LNCaP clone FGC (cell line): ENCODE data around the gene PCDHGB5.
"Not testable (repeated sequence)": the region's sequence is repeated elsewhere in the genome, so short reads cannot be mapped to it uniquely, and the experiment has no call there.

ENCODE experiments used
- DNase-seq: peaks from one replicate; pipeline ENCODE4 v3.0.0-alpha.2; 2011; ENCODE audit warnings: low read depth
- H3K4me3 ChIP-seq: 2 replicates; pipeline ENCODE4 v1.5.1; 2011; ENCODE audit warnings: mild to moderate bottlenecking, low read depth, low read length, control low read depth
- CTCF ChIP-seq: IDR thresholded peaks from 2 replicates; pipeline ENCODE4 v1.5.1; 2012; ENCODE audit warnings: mild to moderate bottlenecking; ENCODE audit not compliant: control insufficient read depth, insufficient read depth; ENCODE audit errors: extremely low read depth

Gene PCDHGB5

GRCh38 chr5:141393267-141393666 is 4.5 kb upstream of the PCDHGB5 start:
- no peak overlapping the region for H3K4me3 ChIP-seq
- DNase-seq: no peak
- no peak for TF ChIP-seq CTCF

DNA sequence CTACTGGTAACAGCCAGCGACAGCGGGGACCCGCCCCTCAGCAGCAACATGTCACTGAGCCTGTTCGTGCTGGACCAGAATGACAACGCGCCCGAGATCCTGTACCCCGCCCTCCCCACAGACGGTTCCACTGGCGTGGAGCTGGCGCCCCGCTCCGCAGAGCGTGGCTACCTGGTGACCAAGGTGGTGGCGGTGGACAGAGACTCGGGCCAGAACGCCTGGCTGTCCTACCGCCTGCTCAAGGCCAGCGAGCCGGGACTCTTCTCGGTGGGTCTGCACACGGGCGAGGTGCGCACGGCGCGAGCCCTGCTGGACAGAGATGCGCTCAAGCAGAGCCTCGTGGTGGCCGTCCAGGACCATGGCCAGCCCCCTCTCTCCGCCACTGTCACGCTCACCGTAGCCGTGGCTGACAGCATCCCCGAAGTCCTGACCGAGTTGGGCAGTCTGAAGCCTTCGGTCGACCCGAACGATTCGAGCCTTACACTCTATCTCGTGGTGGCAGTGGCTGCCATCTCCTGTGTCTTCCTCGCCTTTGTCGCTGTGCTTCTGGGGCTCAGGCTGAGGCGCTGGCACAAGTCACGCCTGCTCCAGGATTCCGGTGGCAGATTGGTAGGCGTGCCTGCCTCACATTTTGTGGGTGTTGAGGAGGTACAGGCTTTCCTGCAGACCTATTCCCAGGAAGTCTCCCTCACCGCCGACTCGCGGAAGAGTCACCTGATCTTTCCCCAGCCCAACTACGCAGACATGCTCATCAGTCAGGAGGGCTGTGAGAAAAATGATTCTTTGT is 3.2 kb upstream of the PCDHGB5 start:
- H3K4me3 ChIP-seq: not testable (repeated sequence)

DNA sequence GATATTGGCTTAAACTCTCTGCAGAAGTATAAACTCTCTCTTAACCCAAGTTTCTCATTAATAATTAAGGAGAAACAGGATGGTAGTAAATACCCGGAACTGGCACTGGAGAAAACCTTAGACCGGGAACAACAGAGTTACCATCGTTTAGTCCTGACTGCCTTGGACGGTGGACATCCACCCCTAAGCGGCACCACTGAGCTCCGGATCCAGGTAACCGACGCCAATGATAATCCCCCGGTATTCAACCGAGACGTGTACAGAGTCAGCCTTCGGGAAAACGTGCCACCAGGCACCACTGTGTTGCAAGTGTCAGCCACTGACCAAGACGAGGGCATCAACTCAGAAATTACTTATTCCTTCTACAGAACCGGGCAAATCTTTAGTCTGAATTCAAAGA is 861 bp downstream of the PCDHGB5 start:
- H3K4me3 ChIP-seq: no peak overlapping the region
- DNase-seq: no peak
- TF ChIP-seq CTCF: no peak

More for the DNA sequence above, 3.2 kb upstream of the PCDHGB5 start:
- not testable (repeated sequence) for DNase-seq

DNA sequence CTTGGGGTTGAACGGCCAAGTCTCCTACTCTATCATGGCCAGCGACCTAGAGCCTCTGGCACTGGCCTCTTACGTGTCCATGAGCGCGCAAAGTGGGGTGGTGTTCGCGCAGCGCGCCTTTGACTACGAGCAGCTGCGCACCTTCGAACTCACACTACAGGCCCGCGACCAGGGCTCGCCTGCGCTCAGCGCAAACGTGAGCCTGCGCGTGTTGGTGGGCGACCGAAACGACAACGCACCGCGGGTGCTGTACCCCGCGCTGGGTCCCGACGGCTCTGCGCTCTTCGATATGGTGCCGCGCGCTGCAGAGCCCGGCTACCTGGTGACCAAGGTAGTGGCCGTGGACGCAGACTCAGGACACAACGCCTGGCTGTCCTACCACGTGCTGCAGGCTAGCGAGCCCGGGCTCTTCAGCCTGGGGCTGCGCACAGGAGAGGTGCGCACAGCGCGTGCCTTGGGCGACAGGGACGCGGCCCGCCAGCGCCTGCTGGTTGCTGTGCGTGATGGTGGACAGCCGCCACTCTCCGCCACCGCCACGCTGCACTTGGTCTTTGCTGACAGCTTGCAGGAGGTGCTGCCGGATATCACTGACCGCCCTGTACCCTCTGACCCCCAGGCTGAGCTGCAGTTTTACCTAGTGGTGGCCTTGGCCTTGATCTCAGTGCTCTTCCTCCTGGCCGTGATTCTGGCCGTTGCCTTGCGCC is 2.0 kb downstream of the PCDHGB5 start:
- no peak for TF ChIP-seq CTCF
- DNase-seq: no peak
- no peak overlapping the region for H3K4me3 ChIP-seq

DNA sequence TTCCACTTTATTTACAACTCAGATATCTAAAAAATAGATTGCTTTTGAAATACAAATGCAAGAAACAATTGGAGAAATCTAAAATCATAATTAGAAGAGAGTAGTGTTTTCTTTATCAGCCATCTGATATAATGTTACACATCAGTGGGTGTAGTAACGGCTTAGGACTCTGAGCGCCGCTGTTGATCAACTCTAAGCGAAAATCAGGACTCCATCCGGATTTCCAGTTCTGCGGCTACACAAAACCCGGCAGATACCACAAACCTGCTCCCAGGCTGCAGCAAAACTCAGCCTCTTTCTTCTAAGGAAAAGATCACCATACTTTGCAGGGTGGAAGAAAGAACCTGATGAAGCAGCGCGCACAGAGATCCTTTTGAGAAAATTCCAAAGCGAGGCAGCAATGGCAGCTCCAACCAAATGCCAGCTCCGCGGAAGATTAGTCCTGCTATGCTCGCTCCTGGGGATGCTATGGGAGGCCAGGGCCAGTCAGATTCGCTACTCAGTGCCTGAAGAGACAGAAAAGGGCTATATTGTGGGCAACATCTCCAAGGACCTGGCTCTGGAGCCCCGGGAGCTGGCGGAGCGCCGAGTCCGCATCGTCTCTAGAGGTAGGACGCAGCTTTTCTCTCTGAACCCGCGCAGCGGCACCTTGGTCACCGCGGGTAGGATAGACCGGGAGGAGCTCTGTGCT is 5.0 kb downstream of the PCDHGB5 start, which contains the start of gene PCDHGA9:
PCDHGA9 (plus strand) TSS at position 226 of the 691 bp plus-strand sequence; CDS start at position 401, 175 bp downstream.
- TF ChIP-seq CTCF: peak; percentile 32
- DNase-seq: no peak
- H3K4me3 ChIP-seq: peak within 1 kb of the TSS; percentile 18; the same call in 1 of the 2 replicates

DNA sequence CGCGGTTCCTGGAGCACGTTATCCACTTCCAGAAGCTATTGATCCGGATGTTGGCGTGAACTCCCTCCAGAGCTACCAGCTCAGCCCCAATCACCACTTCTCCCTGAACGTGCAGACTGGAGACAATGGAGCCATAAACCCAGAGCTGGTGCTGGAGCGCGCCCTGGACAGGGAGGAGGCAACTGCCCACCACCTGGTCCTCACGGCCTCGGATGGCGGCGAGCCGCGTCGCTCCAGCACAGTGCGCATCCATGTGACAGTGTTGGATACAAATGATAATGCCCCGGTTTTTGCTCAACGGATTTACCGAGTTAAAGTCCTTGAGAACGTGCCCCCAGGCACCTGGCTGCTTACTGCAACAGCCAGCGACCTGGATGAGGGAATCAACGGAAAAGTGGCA is 5.6 kb downstream of the PCDHGB5 start:
- no peak for TF ChIP-seq CTCF
- no peak overlapping the region for H3K4me3 ChIP-seq
- DNase-seq: no peak
